Suprapubic skin (tissue), 4 donors: ENCODE results near the gene PTPRD.

Experiments
- EP300 ChIP-seq: sonication (generic); formaldehyde crosslinking; IDR thresholded peaks from one replicate; pipeline ENCODE4 v1.6.1; 2017; ENCODE audit warnings: antibody characterized with exemption
- POLR2A ChIP-seq, 2 donors: fragments of 450-650 bp; IDR thresholded peaks; one replicate each; pipeline ENCODE4 v1.6.1; 2017; ENCODE audit warnings: antibody characterized with exemption in 2 of 2, mild to moderate bottlenecking in 2 of 2, moderate library complexity in 2 of 2
- POLR2AphosphoS5 ChIP-seq, 3 donors: sonication (generic); formaldehyde crosslinking; IDR thresholded peaks; one replicate each; pipeline ENCODE4 v1.6.1; 2017; ENCODE audit warnings: antibody characterized with exemption in 3 of 3
- TF ChIP-seq, protein P1 (sequence below), 2 donors: fragments of 200-600 bp in 1 of 2; fragments of 450-650 bp in 1 of 2; sonication (generic) in 1 of 2; IDR thresholded peaks; one replicate each; pipeline ENCODE4 v1.5.1; 2016 to 2019; ENCODE audit warnings: antibody characterized with exemption in 2 of 2, mild to moderate bottlenecking in 1 of 2, moderate library complexity in 1 of 2

DNA sequence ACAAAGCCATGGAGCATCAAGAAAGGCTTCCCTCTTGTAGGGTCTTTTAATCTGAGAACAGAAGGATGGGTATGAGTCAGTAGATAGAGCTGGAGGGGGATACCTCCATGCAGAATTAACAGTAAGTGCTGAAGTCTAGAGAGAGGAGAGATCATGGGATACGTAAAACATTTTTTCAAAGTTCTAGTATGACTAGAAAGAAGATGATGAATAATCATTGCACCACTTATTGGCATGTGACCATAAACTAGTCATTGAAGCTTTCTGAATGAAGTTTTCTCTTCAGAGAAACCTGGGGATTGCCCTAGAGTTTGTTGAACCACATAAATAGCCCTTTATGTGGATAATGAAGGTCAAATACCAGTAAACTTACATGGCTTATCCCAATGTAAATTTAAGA lies 48.6 kb upstream of the PTPRD start:
- TF ChIP-seq POLR2AphosphoS5 (IDR thresholded peaks at IDR 0.05) (no peak), POLR2A (IDR thresholded peaks at IDR 0.05) (no peak), EP300 (no peak)
- TF ChIP-seq, protein P1, sequence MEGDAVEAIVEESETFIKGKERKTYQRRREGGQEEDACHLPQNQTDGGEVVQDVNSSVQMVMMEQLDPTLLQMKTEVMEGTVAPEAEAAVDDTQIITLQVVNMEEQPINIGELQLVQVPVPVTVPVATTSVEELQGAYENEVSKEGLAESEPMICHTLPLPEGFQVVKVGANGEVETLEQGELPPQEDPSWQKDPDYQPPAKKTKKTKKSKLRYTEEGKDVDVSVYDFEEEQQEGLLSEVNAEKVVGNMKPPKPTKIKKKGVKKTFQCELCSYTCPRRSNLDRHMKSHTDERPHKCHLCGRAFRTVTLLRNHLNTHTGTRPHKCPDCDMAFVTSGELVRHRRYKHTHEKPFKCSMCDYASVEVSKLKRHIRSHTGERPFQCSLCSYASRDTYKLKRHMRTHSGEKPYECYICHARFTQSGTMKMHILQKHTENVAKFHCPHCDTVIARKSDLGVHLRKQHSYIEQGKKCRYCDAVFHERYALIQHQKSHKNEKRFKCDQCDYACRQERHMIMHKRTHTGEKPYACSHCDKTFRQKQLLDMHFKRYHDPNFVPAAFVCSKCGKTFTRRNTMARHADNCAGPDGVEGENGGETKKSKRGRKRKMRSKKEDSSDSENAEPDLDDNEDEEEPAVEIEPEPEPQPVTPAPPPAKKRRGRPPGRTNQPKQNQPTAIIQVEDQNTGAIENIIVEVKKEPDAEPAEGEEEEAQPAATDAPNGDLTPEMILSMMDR (IDR thresholded peaks at IDR 0.05), result no peak
